Measurements from ENCODE around the gene SLC35F3. TPM values are rescaled to one million over a fixed set of nuclear protein-coding genes. Genes with fewer than 3 reads are reported as not detected.

Gene SLC35F3
- total RNA-seq, 2 experiments from 2014 or later: not detected

- DNase-seq (ENCODE audit: low spot score): no peak
- Histone ChIP-seq H3K9me2 (ENCODE audit: insufficient read depth, low read length) (no peaks in the 10 kb centered on the region), H3K79me2 (ENCODE audit: insufficient read depth, low read depth, low read length) (no peaks in the 10 kb centered on the region), H3K9me3 (ENCODE audit: low read length) (no peaks in the 10 kb centered on the region), H3K4me3 (ENCODE audit: low read depth, low read length, poor library complexity, severe bottlenecking) (no peak overlapping the region), H4K20me1 (ENCODE audit: insufficient read depth, low read length) (no peaks in the 10 kb centered on the region), H3K36me3 (ENCODE audit: insufficient read depth, low read length) (no peaks in the 10 kb centered on the region), H3K4me2 (ENCODE audit: low read length) (no peak overlapping the region), H3K27ac (ENCODE audit: low read depth, low read length, poor library complexity, severe bottlenecking) (no peak overlapping the region), H3K4me1 (ENCODE audit: insufficient read depth, low read length, poor library complexity, severe bottlenecking) (no peaks in the 10 kb centered on the region), H2AFZ (ENCODE audit: low read length) (no peak overlapping the region)
- ChIA-PET POLR2A (no interaction called here), CTCF (ENCODE audit: unreplicated experiment) (no interaction called here)
- intact Hi-C loops (cut with micrococcal nuclease; ENCODE audit: unreplicated experiment): no loop called here
- TF ChIP-seq EZH2phosphoT487 (IDR thresholded peaks at IDR 0.05; ENCODE audit: borderline replicate concordance, low read depth, low read length): no peak
- no peak for TF ChIP-seq CTCF (conservative IDR thresholded peaks at IDR 0.05; ENCODE audit: low read length)
- no TSS peak for BruUV-seq (replicated peaks)
Measured at GRCh38 chr1:233938476-233938875, 34.0 kb downstream of the SLC35F3 start.

- H3K36me3 ChIP-seq (ENCODE audit: insufficient read depth, low read length): no peaks in the 10 kb centered on the region
- TF ChIP-seq EZH2phosphoT487 (IDR thresholded peaks at IDR 0.05; ENCODE audit: borderline replicate concordance, low read depth, low read length) (no peak), CTCF (conservative IDR thresholded peaks at IDR 0.05; ENCODE audit: low read length) (no peak)
- no peaks in the 10 kb centered on the region for H3K4me1 ChIP-seq (ENCODE audit: insufficient read depth, low read length, poor library complexity, severe bottlenecking)
- ChIA-PET POLR2A (no interaction called here), CTCF (ENCODE audit: unreplicated experiment) (no interaction called here)
- no peak for DNase-seq (ENCODE audit: low spot score)
- no peak overlapping the region for H3K4me2 ChIP-seq (ENCODE audit: low read length)
- no peak overlapping the region for H3K4me3 ChIP-seq (ENCODE audit: low read depth, low read length, poor library complexity, severe bottlenecking)
- H3K9me3 ChIP-seq (ENCODE audit: low read length): no peaks in the 10 kb centered on the region
- no peak overlapping the region for H2AFZ ChIP-seq (ENCODE audit: low read length)
- BruUV-seq (replicated peaks): no TSS peak
- H3K27ac ChIP-seq (ENCODE audit: low read depth, low read length, poor library complexity, severe bottlenecking): no peak overlapping the region
- H4K20me1 ChIP-seq (ENCODE audit: insufficient read depth, low read length): no peaks in the 10 kb centered on the region
- intact Hi-C loops (cut with micrococcal nuclease; ENCODE audit: unreplicated experiment): no loop called here
- no peaks in the 10 kb centered on the region for H3K79me2 ChIP-seq (ENCODE audit: insufficient read depth, low read depth, low read length)
- no peaks in the 10 kb centered on the region for H3K9me2 ChIP-seq (ENCODE audit: insufficient read depth, low read length)
Measured at GRCh38 chr1:233939451-233939850, 35.0 kb downstream of the SLC35F3 start.

GRCh38 chr1:233940908-233941307 lies 36.4 kb downstream of the SLC35F3 start:
- Histone ChIP-seq H3K4me2 (ENCODE audit: low read length) (no peak overlapping the region), H2AFZ (ENCODE audit: low read length) (no peak overlapping the region), H3K4me3 (ENCODE audit: low read depth, low read length, poor library complexity, severe bottlenecking) (no peak overlapping the region), H3K4me1 (ENCODE audit: insufficient read depth, low read length, poor library complexity, severe bottlenecking) (no peaks in the 10 kb centered on the region), H3K79me2 (ENCODE audit: insufficient read depth, low read depth, low read length) (no peaks in the 10 kb centered on the region), H3K27ac (ENCODE audit: low read depth, low read length, poor library complexity, severe bottlenecking) (no peak overlapping the region), H3K9me2 (ENCODE audit: insufficient read depth, low read length) (no peaks in the 10 kb centered on the region), H3K9me3 (ENCODE audit: low read length) (no peaks in the 10 kb centered on the region), H3K36me3 (ENCODE audit: insufficient read depth, low read length) (no peaks in the 10 kb centered on the region), H4K20me1 (ENCODE audit: insufficient read depth, low read length) (no peaks in the 10 kb centered on the region)
- BruUV-seq (replicated peaks): no TSS peak
- ChIA-PET POLR2A (no interaction called here), CTCF (ENCODE audit: unreplicated experiment) (no interaction called here)
- intact Hi-C loops (cut with micrococcal nuclease; ENCODE audit: unreplicated experiment): no loop called here
- TF ChIP-seq EZH2phosphoT487 (IDR thresholded peaks at IDR 0.05; ENCODE audit: borderline replicate concordance, low read depth, low read length) (no peak), CTCF (conservative IDR thresholded peaks at IDR 0.05; ENCODE audit: low read length) (no peak)
- DNase-seq (ENCODE audit: low spot score): no peak
